ENCODE measurements around the gene MAP3K7CL. TPM values are rescaled to one million over a fixed set of nuclear protein-coding genes. Genes with fewer than 3 reads are reported as not detected.
A peak's percentile ranks its signal among the peaks of the same experiment; 100 is the strongest.
"Not testable (repeated sequence)": the region's sequence is repeated elsewhere in the genome, so short reads cannot be mapped to it uniquely, and the experiment has no call there.

MAP3K7CL gene
- total RNA-seq, 1 donor: 20.7 TPM

DNA sequence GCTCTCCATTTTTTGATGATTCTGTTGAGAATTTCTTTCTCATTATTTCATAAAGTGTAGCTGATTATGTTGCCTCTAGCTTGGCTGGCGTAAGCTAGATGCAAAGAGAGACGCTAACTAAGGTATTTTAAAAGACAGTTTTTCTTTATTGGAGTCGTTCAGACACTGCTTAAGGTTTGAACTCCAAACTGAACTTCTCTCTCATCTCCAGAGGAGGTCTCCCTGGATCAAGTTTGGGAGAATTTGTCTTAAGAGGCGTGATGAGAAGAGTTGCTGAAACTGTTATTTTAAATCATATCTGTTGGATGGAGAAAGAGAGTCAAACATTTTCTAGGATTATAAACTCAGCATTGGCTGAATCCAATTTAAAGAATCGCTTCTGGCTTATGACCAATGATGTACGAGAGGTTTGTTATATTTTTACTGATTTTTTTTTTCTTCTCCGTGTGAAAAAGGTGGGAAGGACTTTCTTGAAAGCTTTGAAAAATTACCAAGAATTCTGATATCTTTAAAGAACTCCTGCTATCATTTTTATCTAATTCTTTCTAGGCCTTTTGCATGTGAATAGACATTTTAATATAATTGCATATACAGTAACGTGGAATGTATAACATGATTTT is 34.0 kb downstream of the MAP3K7CL start:
- TF ChIP-seq, protein P1, sequence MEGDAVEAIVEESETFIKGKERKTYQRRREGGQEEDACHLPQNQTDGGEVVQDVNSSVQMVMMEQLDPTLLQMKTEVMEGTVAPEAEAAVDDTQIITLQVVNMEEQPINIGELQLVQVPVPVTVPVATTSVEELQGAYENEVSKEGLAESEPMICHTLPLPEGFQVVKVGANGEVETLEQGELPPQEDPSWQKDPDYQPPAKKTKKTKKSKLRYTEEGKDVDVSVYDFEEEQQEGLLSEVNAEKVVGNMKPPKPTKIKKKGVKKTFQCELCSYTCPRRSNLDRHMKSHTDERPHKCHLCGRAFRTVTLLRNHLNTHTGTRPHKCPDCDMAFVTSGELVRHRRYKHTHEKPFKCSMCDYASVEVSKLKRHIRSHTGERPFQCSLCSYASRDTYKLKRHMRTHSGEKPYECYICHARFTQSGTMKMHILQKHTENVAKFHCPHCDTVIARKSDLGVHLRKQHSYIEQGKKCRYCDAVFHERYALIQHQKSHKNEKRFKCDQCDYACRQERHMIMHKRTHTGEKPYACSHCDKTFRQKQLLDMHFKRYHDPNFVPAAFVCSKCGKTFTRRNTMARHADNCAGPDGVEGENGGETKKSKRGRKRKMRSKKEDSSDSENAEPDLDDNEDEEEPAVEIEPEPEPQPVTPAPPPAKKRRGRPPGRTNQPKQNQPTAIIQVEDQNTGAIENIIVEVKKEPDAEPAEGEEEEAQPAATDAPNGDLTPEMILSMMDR (IDR thresholded peaks at IDR 0.05; ENCODE audit: insufficient read depth, low read depth, low read length): peak; percentile 90
- no peak overlapping the region for H3K4me3 ChIP-seq (ENCODE audit: low read depth, low read length)
- DNase-seq (ENCODE audit: low read depth): peak; percentile 91

DNA sequence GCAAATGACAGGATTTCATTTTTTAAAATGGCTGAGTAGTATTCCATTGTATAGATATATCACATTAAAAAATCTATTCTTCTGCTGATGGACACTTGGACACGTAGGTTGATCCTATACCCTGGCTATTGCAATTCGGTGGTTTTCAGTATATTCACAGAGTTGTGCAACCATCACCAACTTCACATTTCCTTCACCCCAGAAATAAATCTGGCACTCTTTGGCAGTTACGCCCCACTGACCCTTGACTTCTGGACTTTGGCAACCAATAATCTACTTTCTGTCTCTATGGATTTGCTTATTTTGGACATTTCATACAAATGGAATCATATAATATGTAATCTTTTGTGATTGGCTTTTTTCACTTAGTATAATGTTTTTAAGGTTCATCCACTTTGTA is 35.9 kb downstream of the MAP3K7CL start:
- DNase-seq (ENCODE audit: low read depth): no peak
- TF ChIP-seq, protein P1 (IDR thresholded peaks at IDR 0.05; ENCODE audit: insufficient read depth, low read depth, low read length): no peak
- no peak overlapping the region for H3K4me3 ChIP-seq (ENCODE audit: low read depth, low read length)

- DNase-seq (ENCODE audit: low read depth): no peak
- no peak overlapping the region for H3K4me3 ChIP-seq (ENCODE audit: low read depth, low read length)
- TF ChIP-seq, protein P1 (IDR thresholded peaks at IDR 0.05; ENCODE audit: insufficient read depth, low read depth, low read length): no peak
These were observed 36.4 kb downstream of the MAP3K7CL start for GRCh38 chr21:29166853-29167252.

DNA sequence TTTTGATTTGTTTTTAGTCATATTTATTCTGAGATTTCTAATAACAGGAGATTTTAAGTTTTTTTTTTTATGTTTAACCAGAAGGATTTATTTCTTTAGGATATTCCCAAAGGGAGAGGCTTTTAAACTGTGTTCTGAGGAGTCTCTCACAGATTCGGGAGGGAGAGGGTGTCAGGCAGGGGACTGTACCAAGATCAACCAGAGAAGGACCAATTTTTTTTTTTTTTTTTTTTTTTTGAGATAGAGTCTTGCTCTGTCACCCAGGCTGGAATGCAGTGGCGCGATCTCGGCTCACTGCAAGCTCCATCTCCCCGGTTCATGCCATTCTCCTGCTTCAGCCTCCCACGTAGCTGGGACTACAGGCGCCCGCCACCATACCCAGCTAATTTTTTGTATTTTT is 37.0 kb downstream of the MAP3K7CL start:
- not testable (repeated sequence) for H3K4me3 ChIP-seq (ENCODE audit: low read depth, low read length); DNase-seq (ENCODE audit: low read depth)

GRCh38 chr21:29168891-29169315 is 38.5 kb downstream of the MAP3K7CL start:
- TF ChIP-seq, protein P1 (IDR thresholded peaks at IDR 0.05; ENCODE audit: insufficient read depth, low read depth, low read length): no peak
- no peak for DNase-seq (ENCODE audit: low read depth)
- H3K4me3 ChIP-seq (ENCODE audit: low read depth, low read length): no peak overlapping the region

- TF ChIP-seq, protein P1 (IDR thresholded peaks at IDR 0.05; ENCODE audit: insufficient read depth, low read depth, low read length): no peak
- peak overlapping the region; percentile 16 for H3K4me3 ChIP-seq (ENCODE audit: low read depth, low read length)
- no peak for DNase-seq (ENCODE audit: low read depth)
These were observed 40.5 kb downstream of the MAP3K7CL start for GRCh38 chr21:29170944-29171343.

DNA sequence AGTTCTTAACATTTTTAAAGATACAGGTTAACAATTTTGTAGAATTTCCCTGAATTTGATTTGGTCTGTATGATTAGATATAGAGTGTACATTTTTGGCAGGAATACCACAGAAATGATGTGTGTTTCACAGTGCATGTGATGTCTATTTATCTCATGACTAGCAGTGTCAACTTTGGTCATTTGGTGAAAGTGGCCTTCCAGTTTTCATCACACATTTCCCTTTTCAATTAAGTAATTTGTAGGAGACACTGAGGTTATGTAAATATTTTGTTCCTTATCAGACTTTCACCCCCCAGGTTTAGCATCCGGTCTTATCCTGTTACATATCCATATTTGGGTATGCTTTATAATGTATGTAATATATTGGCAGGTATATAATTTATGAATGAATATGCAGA is 41.8 kb downstream of the MAP3K7CL start:
- TF ChIP-seq, protein P1 (IDR thresholded peaks at IDR 0.05; ENCODE audit: insufficient read depth, low read depth, low read length): no peak
- H3K4me3 ChIP-seq (ENCODE audit: low read depth, low read length): no peak overlapping the region
- DNase-seq (ENCODE audit: low read depth): no peak

Measured in fibroblast of villous mesenchyme (primary cell).